ENCODE measurements around the gene DOK6. TPM values are rescaled to one million over a fixed set of nuclear protein-coding genes. Genes with fewer than 3 reads are reported as not detected.
A peak's percentile ranks its signal among the peaks of the same experiment; 100 is the strongest.

DOK6 gene
- total and polyA plus RNA-seq, 2 experiments from 2014 or later = 0.29 to 0.42 TPM

DNA sequence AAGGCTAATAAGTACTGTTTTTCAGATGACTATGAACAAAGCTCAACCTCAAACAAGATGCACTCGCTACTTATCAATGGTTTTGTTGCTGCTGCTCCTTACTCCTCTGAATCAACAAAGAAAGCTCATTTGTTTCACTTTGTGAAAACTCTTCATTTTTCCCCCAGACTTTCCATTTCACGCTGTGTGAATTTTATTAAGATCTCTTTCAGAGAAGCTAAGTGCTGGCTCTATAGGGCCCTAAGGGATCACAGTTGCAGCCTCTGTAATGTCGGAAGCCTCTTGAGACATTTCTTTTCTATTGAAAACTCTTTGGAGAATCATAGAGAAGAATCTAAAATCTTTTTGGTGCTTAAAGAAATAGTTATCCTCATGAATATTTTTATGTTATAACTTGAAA is 337.2 kb downstream of the DOK6 start:
- ATAC-seq = no peak
- H3K4me2 ChIP-seq = peak overlapping the region; percentile 25; the same call in 1 of the 2 replicates
- H3K36me3 ChIP-seq (ENCODE audit: insufficient read depth) = no peaks in the 10 kb centered on the region
- DNase-seq (ENCODE audit: low spot score) = no peak
- H3K27ac ChIP-seq (ENCODE audit: low read depth) = no peak overlapping the region
- H3K4me3 Mint-ChIP-seq = no peak overlapping the region
- H3K9me2 ChIP-seq (ENCODE audit: insufficient read depth) = peaks cover 11% of the 10 kb centered on the region
- peaks cover 14% of the 10 kb centered on the region for H3K4me1 ChIP-seq (ENCODE audit: insufficient read depth)
- H3K9me3 Mint-ChIP-seq = peaks cover 16% of the 10 kb centered on the region; the same call in 2 of the 3 replicates
- H3F3A ChIP-seq (replicated peaks; ENCODE audit: low read depth) = no peaks in the 10 kb centered on the region
- no peak overlapping the region for H3K4me3 ChIP-seq
- no peaks in the 10 kb centered on the region for H3K79me2 ChIP-seq (replicated peaks; ENCODE audit: insufficient read depth)
- peaks cover 3% of the 10 kb centered on the region for H3K27me3 Mint-ChIP-seq (ENCODE audit: insufficient read depth, low read depth, poor library complexity)
- no peak overlapping the region for H3K27ac Mint-ChIP-seq
- H2AFZ ChIP-seq = peak overlapping the region; percentile 53; the same call in 1 of the 2 replicates
- H3K4me1 Mint-ChIP-seq = peaks cover 3% of the 10 kb centered on the region
- H3K27me3 ChIP-seq (ENCODE audit: insufficient read depth) = no peaks in the 10 kb centered on the region
- peaks cover 17% of the 10 kb centered on the region; the same call in 2 of the 3 replicates for H3K36me3 Mint-ChIP-seq (ENCODE audit: low read depth)
- no peak for TF ChIP-seq NANOG (IDR thresholded peaks at IDR 0.05; ENCODE audit: borderline replicate concordance)
- TF ChIP-seq, protein P1, sequence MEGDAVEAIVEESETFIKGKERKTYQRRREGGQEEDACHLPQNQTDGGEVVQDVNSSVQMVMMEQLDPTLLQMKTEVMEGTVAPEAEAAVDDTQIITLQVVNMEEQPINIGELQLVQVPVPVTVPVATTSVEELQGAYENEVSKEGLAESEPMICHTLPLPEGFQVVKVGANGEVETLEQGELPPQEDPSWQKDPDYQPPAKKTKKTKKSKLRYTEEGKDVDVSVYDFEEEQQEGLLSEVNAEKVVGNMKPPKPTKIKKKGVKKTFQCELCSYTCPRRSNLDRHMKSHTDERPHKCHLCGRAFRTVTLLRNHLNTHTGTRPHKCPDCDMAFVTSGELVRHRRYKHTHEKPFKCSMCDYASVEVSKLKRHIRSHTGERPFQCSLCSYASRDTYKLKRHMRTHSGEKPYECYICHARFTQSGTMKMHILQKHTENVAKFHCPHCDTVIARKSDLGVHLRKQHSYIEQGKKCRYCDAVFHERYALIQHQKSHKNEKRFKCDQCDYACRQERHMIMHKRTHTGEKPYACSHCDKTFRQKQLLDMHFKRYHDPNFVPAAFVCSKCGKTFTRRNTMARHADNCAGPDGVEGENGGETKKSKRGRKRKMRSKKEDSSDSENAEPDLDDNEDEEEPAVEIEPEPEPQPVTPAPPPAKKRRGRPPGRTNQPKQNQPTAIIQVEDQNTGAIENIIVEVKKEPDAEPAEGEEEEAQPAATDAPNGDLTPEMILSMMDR (conservative IDR thresholded peaks at IDR 0.05; ENCODE audit: low read depth in 2 of 2) = no peak
- TF ChIP-seq POLR2AphosphoS5 (IDR thresholded peaks at IDR 0.05; ENCODE audit: low read depth) = no peak
- TF ChIP-seq ZNF114 (CRISPR knock-in tag; IDR thresholded peaks at IDR 0.05) = no peak
- no peak for TF ChIP-seq JUNB (IDR thresholded peaks at IDR 0.05; ENCODE audit: unreplicated experiment)
- TF ChIP-seq, protein P2, sequence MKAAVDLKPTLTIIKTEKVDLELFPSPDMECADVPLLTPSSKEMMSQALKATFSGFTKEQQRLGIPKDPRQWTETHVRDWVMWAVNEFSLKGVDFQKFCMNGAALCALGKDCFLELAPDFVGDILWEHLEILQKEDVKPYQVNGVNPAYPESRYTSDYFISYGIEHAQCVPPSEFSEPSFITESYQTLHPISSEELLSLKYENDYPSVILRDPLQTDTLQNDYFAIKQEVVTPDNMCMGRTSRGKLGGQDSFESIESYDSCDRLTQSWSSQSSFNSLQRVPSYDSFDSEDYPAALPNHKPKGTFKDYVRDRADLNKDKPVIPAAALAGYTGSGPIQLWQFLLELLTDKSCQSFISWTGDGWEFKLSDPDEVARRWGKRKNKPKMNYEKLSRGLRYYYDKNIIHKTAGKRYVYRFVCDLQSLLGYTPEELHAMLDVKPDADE (IDR thresholded peaks at IDR 0.05) = no peak
- TF ChIP-seq, protein P3, sequence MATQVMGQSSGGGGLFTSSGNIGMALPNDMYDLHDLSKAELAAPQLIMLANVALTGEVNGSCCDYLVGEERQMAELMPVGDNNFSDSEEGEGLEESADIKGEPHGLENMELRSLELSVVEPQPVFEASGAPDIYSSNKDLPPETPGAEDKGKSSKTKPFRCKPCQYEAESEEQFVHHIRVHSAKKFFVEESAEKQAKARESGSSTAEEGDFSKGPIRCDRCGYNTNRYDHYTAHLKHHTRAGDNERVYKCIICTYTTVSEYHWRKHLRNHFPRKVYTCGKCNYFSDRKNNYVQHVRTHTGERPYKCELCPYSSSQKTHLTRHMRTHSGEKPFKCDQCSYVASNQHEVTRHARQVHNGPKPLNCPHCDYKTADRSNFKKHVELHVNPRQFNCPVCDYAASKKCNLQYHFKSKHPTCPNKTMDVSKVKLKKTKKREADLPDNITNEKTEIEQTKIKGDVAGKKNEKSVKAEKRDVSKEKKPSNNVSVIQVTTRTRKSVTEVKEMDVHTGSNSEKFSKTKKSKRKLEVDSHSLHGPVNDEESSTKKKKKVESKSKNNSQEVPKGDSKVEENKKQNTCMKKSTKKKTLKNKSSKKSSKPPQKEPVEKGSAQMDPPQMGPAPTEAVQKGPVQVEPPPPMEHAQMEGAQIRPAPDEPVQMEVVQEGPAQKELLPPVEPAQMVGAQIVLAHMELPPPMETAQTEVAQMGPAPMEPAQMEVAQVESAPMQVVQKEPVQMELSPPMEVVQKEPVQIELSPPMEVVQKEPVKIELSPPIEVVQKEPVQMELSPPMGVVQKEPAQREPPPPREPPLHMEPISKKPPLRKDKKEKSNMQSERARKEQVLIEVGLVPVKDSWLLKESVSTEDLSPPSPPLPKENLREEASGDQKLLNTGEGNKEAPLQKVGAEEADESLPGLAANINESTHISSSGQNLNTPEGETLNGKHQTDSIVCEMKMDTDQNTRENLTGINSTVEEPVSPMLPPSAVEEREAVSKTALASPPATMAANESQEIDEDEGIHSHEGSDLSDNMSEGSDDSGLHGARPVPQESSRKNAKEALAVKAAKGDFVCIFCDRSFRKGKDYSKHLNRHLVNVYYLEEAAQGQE (IDR thresholded peaks at IDR 0.05; ENCODE audit: unreplicated experiment) = no peak
- TF ChIP-seq STAT1 (IDR thresholded peaks at IDR 0.05; ENCODE audit: unreplicated experiment) = no peak
- TF ChIP-seq EZH2 (IDR thresholded peaks at IDR 0.05; ENCODE audit: low read depth, unreplicated experiment) = no peak
- TF ChIP-seq CREB1 (CRISPR knock-in tag; IDR thresholded peaks at IDR 0.05; ENCODE audit: low read depth) = no peak
- TF ChIP-seq, protein P4, sequence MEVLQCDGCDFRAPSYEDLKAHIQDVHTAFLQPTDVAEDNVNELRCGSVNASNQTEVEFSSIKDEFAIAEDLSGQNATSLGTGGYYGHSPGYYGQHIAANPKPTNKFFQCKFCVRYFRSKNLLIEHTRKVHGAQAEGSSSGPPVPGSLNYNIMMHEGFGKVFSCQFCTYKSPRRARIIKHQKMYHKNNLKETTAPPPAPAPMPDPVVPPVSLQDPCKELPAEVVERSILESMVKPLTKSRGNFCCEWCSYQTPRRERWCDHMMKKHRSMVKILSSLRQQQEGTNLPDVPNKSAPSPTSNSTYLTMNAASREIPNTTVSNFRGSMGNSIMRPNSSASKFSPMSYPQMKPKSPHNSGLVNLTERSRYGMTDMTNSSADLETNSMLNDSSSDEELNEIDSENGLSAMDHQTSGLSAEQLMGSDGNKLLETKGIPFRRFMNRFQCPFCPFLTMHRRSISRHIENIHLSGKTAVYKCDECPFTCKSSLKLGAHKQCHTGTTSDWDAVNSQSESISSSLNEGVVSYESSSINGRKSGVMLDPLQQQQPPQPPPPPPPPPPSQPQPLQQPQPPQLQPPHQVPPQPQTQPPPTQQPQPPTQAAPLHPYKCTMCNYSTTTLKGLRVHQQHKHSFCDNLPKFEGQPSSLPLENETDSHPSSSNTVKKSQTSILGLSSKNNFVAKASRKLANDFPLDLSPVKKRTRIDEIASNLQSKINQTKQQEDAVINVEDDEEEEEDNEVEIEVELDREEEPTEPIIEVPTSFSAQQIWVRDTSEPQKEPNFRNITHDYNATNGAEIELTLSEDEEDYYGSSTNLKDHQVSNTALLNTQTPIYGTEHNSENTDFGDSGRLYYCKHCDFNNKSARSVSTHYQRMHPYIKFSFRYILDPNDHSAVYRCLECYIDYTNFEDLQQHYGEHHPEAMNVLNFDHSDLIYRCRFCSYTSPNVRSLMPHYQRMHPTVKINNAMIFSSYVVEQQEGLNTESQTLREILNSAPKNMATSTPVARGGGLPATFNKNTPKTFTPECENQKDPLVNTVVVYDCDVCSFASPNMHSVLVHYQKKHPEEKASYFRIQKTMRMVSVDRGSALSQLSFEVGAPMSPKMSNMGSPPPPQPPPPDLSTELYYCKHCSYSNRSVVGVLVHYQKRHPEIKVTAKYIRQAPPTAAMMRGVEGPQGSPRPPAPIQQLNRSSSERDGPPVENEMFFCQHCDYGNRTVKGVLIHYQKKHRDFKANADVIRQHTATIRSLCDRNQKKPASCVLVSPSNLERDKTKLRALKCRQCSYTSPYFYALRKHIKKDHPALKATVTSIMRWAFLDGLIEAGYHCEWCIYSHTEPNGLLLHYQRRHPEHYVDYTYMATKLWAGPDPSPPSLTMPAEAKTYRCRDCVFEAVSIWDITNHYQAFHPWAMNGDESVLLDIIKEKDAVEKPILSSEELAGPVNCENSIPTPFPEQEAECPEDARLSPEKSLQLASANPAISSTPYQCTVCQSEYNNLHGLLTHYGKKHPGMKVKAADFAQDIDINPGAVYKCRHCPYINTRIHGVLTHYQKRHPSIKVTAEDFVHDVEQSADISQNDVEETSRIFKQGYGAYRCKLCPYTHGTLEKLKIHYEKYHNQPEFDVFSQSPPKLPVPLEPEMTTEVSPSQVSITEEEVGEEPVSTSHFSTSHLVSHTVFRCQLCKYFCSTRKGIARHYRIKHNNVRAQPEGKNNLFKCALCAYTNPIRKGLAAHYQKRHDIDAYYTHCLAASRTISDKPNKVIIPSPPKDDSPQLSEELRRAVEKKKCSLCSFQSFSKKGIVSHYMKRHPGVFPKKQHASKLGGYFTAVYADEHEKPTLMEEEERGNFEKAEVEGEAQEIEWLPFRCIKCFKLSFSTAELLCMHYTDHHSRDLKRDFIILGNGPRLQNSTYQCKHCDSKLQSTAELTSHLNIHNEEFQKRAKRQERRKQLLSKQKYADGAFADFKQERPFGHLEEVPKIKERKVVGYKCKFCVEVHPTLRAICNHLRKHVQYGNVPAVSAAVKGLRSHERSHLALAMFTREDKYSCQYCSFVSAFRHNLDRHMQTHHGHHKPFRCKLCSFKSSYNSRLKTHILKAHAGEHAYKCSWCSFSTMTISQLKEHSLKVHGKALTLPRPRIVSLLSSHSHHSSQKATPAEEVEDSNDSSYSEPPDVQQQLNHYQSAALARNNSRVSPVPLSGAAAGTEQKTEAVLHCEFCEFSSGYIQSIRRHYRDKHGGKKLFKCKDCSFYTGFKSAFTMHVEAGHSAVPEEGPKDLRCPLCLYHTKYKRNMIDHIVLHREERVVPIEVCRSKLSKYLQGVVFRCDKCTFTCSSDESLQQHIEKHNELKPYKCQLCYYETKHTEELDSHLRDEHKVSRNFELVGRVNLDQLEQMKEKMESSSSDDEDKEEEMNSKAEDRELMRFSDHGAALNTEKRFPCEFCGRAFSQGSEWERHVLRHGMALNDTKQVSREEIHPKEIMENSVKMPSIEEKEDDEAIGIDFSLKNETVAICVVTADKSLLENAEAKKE (CRISPR knock-in tag; IDR thresholded peaks at IDR 0.05) = no peak
- H4K20me1 ChIP-seq (replicated peaks; ENCODE audit: insufficient read depth) = no peaks in the 10 kb centered on the region
